Breast epithelium (tissue), 3 donors: ENCODE results near the gene CLMP.
A peak's percentile ranks its signal among the peaks of the same experiment; 100 is the strongest.

Source experiments
- POLR2A ChIP-seq: fragments of 450-650 bp; IDR thresholded peaks from one replicate; pipeline ENCODE4 v1.6.1; 2016; ENCODE audit warnings: antibody characterized with exemption, mild to moderate bottlenecking, moderate library complexity
- TF ChIP-seq, protein P1 (sequence below), 3 donors: fragments of 450-650 bp; IDR thresholded peaks; one replicate each; pipeline ENCODE4 v1.5.1; 2016 to 2017; ENCODE audit warnings: antibody characterized with exemption in 3 of 3, mild to moderate bottlenecking in 3 of 3, moderate library complexity in 3 of 3

DNA sequence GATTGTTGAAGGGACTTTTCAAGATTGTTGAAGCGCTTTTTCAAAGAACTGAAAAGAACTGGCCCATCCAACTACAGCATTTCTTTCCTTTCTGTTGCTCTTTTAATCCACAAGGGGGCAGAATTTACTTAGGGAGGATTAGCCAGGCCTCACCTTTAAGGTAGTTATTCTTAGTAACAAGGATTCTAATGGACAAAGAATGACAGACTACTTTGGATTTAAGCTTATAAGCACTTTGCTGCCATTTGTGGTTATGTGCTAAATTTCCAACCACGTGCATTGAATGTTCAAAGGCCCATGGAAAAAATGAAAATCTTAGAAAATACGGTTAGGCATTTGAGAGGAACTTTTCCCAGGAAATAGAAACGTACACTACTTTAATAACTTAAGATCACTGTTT, 83.6 kb downstream of the CLMP start:
- TF ChIP-seq POLR2A: no peak
- TF ChIP-seq, protein P1, sequence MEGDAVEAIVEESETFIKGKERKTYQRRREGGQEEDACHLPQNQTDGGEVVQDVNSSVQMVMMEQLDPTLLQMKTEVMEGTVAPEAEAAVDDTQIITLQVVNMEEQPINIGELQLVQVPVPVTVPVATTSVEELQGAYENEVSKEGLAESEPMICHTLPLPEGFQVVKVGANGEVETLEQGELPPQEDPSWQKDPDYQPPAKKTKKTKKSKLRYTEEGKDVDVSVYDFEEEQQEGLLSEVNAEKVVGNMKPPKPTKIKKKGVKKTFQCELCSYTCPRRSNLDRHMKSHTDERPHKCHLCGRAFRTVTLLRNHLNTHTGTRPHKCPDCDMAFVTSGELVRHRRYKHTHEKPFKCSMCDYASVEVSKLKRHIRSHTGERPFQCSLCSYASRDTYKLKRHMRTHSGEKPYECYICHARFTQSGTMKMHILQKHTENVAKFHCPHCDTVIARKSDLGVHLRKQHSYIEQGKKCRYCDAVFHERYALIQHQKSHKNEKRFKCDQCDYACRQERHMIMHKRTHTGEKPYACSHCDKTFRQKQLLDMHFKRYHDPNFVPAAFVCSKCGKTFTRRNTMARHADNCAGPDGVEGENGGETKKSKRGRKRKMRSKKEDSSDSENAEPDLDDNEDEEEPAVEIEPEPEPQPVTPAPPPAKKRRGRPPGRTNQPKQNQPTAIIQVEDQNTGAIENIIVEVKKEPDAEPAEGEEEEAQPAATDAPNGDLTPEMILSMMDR (IDR thresholded peaks at IDR 0.05): peak; percentile 53 to 70 (median 69)
